ENCODE results near the gene HECTD3.
"Not testable (repeated sequence)": the region's sequence is repeated elsewhere in the genome, so short reads cannot be mapped to it uniquely, and the experiment has no call there.

HECTD3 gene

GRCh38 chr1:45002650-45003645 lies 8.2 kb downstream of the HECTD3 start:
- H3K14ac ChIP-seq (ENCODE audit: low read length) = no peak overlapping the region
- no peak overlapping the region for H2AFZ ChIP-seq (ENCODE audit: insufficient read depth, low read length, poor library complexity)
- DNase-seq = peak in 1 of 2 donors; percentile 13
- no peak overlapping the region for H4K91ac ChIP-seq (ENCODE audit: low read depth, low read length)
- no peak overlapping the region for H3K27ac ChIP-seq (ENCODE audit: low read depth, low read length)
- no peaks in the 10 kb centered on the region for H3K27me3 ChIP-seq (ENCODE audit: insufficient read depth, low read length)
- no peak overlapping the region for H2BK5ac ChIP-seq (ENCODE audit: low read depth, low read length, poor library complexity)
- no peak overlapping the region for H4K8ac ChIP-seq (ENCODE audit: low read depth, low read length)
- H3K36me3 ChIP-seq (ENCODE audit: control insufficient read depth in 1 of 2, insufficient read depth in 2 of 2, low read length in 2 of 2) = peaks cover 51 to 61% of the 10 kb centered on the region in 2 experiments
- no peak overlapping the region for H3K4ac ChIP-seq (ENCODE audit: low read depth, low read length)
- H3K4me2 ChIP-seq (ENCODE audit: low read length) = no peak overlapping the region
- H3K9ac ChIP-seq (ENCODE audit: low read length) = no peak overlapping the region
- H2BK12ac ChIP-seq (ENCODE audit: low read length) = no peak overlapping the region
- no peaks in the 10 kb centered on the region for H3K79me1 ChIP-seq (ENCODE audit: low read length)
- H3K4me3 ChIP-seq (ENCODE audit: low read depth, low read length) = no peak overlapping the region
- H2AK5ac ChIP-seq (ENCODE audit: low read length) = no peak overlapping the region
- H3K79me2 ChIP-seq (ENCODE audit: control insufficient read depth, insufficient read depth, low read length, poor library complexity) = no peaks in the 10 kb centered on the region
- no peaks in the 10 kb centered on the region for H3K4me1 ChIP-seq (ENCODE audit: control insufficient read depth in 1 of 2, insufficient read depth in 2 of 2, low read length in 2 of 2)
- no peak overlapping the region for H3K18ac ChIP-seq (ENCODE audit: low read length)
- no peak overlapping the region for H3K23ac ChIP-seq (ENCODE audit: low read length)
- no CpG with 5 or more reads among the region's 17 CpGs for WGBS (ENCODE audit: extremely low coverage, insufficient coverage, insufficient read length)
- no peak overlapping the region for H2BK120ac ChIP-seq (ENCODE audit: insufficient read depth, low read length, poor library complexity)
- H3K9me3 ChIP-seq (ENCODE audit: insufficient read depth, low read depth, low read length) = no peaks in the 10 kb centered on the region
- no peak overlapping the region for H4K12ac ChIP-seq (ENCODE audit: low read depth, low read length)

GRCh38 chr1:45001576-45001975 lies 9.5 kb downstream of the HECTD3 start:
- H3K27ac ChIP-seq (ENCODE audit: low read depth, low read length); H4K12ac ChIP-seq (ENCODE audit: low read depth, low read length); H2BK5ac ChIP-seq (ENCODE audit: low read depth, low read length, poor library complexity); H3K79me2 ChIP-seq (ENCODE audit: control insufficient read depth, insufficient read depth, low read length, poor library complexity); H4K8ac ChIP-seq (ENCODE audit: low read depth, low read length); H3K9me3 ChIP-seq (ENCODE audit: insufficient read depth, low read depth, low read length); H3K4me3 ChIP-seq (ENCODE audit: low read depth, low read length); H3K79me1 ChIP-seq (ENCODE audit: low read length); H2BK12ac ChIP-seq (ENCODE audit: low read length); H3K4me1 ChIP-seq (ENCODE audit: control insufficient read depth in 1 of 2, insufficient read depth in 2 of 2, low read length in 2 of 2); H2BK120ac ChIP-seq (ENCODE audit: insufficient read depth, low read length, poor library complexity); DNase-seq; H2AFZ ChIP-seq (ENCODE audit: insufficient read depth, low read length, poor library complexity); H2AK5ac ChIP-seq (ENCODE audit: low read length); H3K14ac ChIP-seq (ENCODE audit: low read length); H3K27me3 ChIP-seq (ENCODE audit: insufficient read depth, low read length); H3K4me2 ChIP-seq (ENCODE audit: low read length); H3K23ac ChIP-seq (ENCODE audit: low read length); H3K18ac ChIP-seq (ENCODE audit: low read length); H4K91ac ChIP-seq (ENCODE audit: low read depth, low read length); H3K9ac ChIP-seq (ENCODE audit: low read length); H3K4ac ChIP-seq (ENCODE audit: low read depth, low read length): not testable (repeated sequence)
- H3K36me3 ChIP-seq (ENCODE audit: control insufficient read depth in 1 of 2, insufficient read depth in 2 of 2, low read length in 2 of 2) = peaks cover 38 to 47% of the 10 kb centered on the region in 2 experiments
- no CpG with 5 or more reads among the region's 8 CpGs for WGBS (ENCODE audit: extremely low coverage, insufficient coverage, insufficient read length)

GRCh38 chr1:45001011-45001481 lies 10.1 kb downstream of the HECTD3 start:
- peak in 1 of 2 donors; percentile 37 for DNase-seq
- no peak overlapping the region for H3K4me3 ChIP-seq (ENCODE audit: low read depth, low read length)
- no peak overlapping the region for H2BK5ac ChIP-seq (ENCODE audit: low read depth, low read length, poor library complexity)
- no peaks in the 10 kb centered on the region for H3K79me2 ChIP-seq (ENCODE audit: control insufficient read depth, insufficient read depth, low read length, poor library complexity)
- H3K27me3 ChIP-seq (ENCODE audit: insufficient read depth, low read length) = no peaks in the 10 kb centered on the region
- H3K14ac ChIP-seq (ENCODE audit: low read length) = no peak overlapping the region
- H3K4me2 ChIP-seq (ENCODE audit: low read length) = no peak overlapping the region
- H3K4ac ChIP-seq (ENCODE audit: low read depth, low read length) = no peak overlapping the region
- no peak overlapping the region for H4K8ac ChIP-seq (ENCODE audit: low read depth, low read length)
- no peak overlapping the region for H3K23ac ChIP-seq (ENCODE audit: low read length)
- no peaks in the 10 kb centered on the region for H3K79me1 ChIP-seq (ENCODE audit: low read length)
- H3K36me3 ChIP-seq (ENCODE audit: control insufficient read depth in 1 of 2, insufficient read depth in 2 of 2, low read length in 2 of 2) = peaks cover 35 to 45% of the 10 kb centered on the region in 2 experiments
- no peak overlapping the region for H2AFZ ChIP-seq (ENCODE audit: insufficient read depth, low read length, poor library complexity)
- H2BK120ac ChIP-seq (ENCODE audit: insufficient read depth, low read length, poor library complexity) = no peak overlapping the region
- WGBS (ENCODE audit: extremely low coverage, insufficient coverage, insufficient read length) = no CpG with 5 or more reads among the region's 7 CpGs
- no peak overlapping the region for H4K12ac ChIP-seq (ENCODE audit: low read depth, low read length)
- no peak overlapping the region for H2BK12ac ChIP-seq (ENCODE audit: low read length)
- no peak overlapping the region for H3K18ac ChIP-seq (ENCODE audit: low read length)
- no peak overlapping the region for H2AK5ac ChIP-seq (ENCODE audit: low read length)
- H4K91ac ChIP-seq (ENCODE audit: low read depth, low read length) = no peak overlapping the region
- H3K9me3 ChIP-seq (ENCODE audit: insufficient read depth, low read depth, low read length) = no peaks in the 10 kb centered on the region
- H3K27ac ChIP-seq (ENCODE audit: low read depth, low read length) = no peak overlapping the region
- H3K9ac ChIP-seq (ENCODE audit: low read length) = no peak overlapping the region
- no peaks in the 10 kb centered on the region for H3K4me1 ChIP-seq (ENCODE audit: control insufficient read depth in 1 of 2, insufficient read depth in 2 of 2, low read length in 2 of 2)

GRCh38 chr1:44999232-44999631 lies 11.9 kb downstream of the HECTD3 start:
- H3K23ac ChIP-seq (ENCODE audit: low read length) = no peak overlapping the region
- no peak overlapping the region for H4K91ac ChIP-seq (ENCODE audit: low read depth, low read length)
- no peak overlapping the region for H2BK12ac ChIP-seq (ENCODE audit: low read length)
- no peak overlapping the region for H2AK5ac ChIP-seq (ENCODE audit: low read length)
- H3K4me2 ChIP-seq (ENCODE audit: low read length) = no peak overlapping the region
- no peak overlapping the region for H3K14ac ChIP-seq (ENCODE audit: low read length)
- no peak overlapping the region for H3K4ac ChIP-seq (ENCODE audit: low read depth, low read length)
- H4K8ac ChIP-seq (ENCODE audit: low read depth, low read length) = no peak overlapping the region
- WGBS (ENCODE audit: extremely low coverage, insufficient coverage, insufficient read length) = no CpG with 5 or more reads among the region's 3 CpGs
- H3K18ac ChIP-seq (ENCODE audit: low read length) = no peak overlapping the region
- no peak overlapping the region for H3K9ac ChIP-seq (ENCODE audit: low read length)
- peaks cover 19 to 27% of the 10 kb centered on the region in 2 experiments for H3K36me3 ChIP-seq (ENCODE audit: control insufficient read depth in 1 of 2, insufficient read depth in 2 of 2, low read length in 2 of 2)
- H3K79me1 ChIP-seq (ENCODE audit: low read length) = no peaks in the 10 kb centered on the region
- no peaks in the 10 kb centered on the region for H3K4me1 ChIP-seq (ENCODE audit: control insufficient read depth in 1 of 2, insufficient read depth in 2 of 2, low read length in 2 of 2)
- H2AFZ ChIP-seq (ENCODE audit: insufficient read depth, low read length, poor library complexity) = no peak overlapping the region
- H2BK5ac ChIP-seq (ENCODE audit: low read depth, low read length, poor library complexity) = no peak overlapping the region
- H3K79me2 ChIP-seq (ENCODE audit: control insufficient read depth, insufficient read depth, low read length, poor library complexity) = no peaks in the 10 kb centered on the region
- H3K27ac ChIP-seq (ENCODE audit: low read depth, low read length) = no peak overlapping the region
- no peak overlapping the region for H4K12ac ChIP-seq (ENCODE audit: low read depth, low read length)
- H2BK120ac ChIP-seq (ENCODE audit: insufficient read depth, low read length, poor library complexity) = no peak overlapping the region
- no peak for DNase-seq
- H3K9me3 ChIP-seq (ENCODE audit: insufficient read depth, low read depth, low read length) = no peaks in the 10 kb centered on the region
- H3K4me3 ChIP-seq (ENCODE audit: low read depth, low read length) = no peak overlapping the region
- H3K27me3 ChIP-seq (ENCODE audit: insufficient read depth, low read length) = no peaks in the 10 kb centered on the region
